Hepatocyte (in vitro differentiated cells): ENCODE results near the gene PKLR.

Source experiments
- EZH2 ChIP-seq: fragments of 200-600 bp; sonication (generic); IDR thresholded peaks from 2 replicates; pipeline ENCODE4 v1.6.1; 2016; ENCODE audit warnings: antibody characterized with exemption, mild to moderate bottlenecking, borderline replicate concordance
- TF ChIP-seq, protein P1 (sequence below): fragments of 200-600 bp; sonication (generic); IDR thresholded peaks from 2 replicates; pipeline ENCODE4 v1.5.1; 2016; ENCODE audit warnings: antibody characterized with exemption, mild to moderate bottlenecking; ENCODE audit not compliant: poor library complexity

DNA sequence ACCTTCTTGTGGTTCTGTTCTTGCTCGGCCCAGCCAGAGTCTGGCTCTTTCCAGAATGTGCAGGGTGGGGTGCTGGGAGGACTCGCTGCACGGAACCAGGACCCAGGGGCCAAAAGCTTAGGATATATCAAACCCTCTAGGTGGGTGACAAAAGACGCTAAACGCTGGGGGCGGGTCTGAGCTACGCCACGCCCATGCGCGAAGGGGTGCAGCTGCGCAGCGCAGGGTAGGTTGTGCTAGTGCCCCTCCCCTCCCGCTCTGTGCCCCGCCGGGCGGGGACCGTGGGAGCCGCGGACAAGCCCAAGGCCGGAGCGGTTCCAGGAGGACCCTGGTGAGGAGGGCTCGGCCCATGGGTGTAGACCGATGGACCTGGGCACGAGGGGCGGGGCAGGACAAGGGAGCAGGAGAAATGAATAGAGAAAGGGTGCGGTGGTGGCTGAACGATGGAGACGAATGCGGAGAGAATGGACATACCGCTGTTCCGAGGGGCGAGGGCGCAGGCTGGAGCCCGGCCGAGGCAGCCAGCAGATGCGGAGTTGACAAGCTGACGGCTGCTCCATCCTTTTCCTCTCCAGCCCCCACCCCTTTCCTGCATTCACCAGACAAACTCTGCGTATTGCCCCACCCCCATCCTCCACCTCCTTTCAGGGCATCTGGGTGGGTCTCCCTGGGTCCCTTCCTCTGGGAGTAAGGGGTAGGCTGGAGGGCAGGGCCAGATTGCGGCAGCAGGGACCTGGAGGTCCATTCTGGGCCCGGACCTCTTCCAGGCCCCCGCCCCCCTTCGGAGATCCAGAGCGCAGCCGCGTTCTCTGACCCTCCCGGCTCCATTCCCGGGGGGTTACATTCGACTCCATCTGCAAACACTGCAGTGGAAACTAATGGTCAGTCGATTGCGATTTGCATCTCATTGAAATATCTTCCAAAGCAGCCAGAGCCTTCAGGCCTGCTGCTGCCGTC lies 19.7 kb upstream of the PKLR start, which contains the start of gene RUSC1:
- TF ChIP-seq, protein P1, sequence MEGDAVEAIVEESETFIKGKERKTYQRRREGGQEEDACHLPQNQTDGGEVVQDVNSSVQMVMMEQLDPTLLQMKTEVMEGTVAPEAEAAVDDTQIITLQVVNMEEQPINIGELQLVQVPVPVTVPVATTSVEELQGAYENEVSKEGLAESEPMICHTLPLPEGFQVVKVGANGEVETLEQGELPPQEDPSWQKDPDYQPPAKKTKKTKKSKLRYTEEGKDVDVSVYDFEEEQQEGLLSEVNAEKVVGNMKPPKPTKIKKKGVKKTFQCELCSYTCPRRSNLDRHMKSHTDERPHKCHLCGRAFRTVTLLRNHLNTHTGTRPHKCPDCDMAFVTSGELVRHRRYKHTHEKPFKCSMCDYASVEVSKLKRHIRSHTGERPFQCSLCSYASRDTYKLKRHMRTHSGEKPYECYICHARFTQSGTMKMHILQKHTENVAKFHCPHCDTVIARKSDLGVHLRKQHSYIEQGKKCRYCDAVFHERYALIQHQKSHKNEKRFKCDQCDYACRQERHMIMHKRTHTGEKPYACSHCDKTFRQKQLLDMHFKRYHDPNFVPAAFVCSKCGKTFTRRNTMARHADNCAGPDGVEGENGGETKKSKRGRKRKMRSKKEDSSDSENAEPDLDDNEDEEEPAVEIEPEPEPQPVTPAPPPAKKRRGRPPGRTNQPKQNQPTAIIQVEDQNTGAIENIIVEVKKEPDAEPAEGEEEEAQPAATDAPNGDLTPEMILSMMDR, result no peak
- no peak for TF ChIP-seq EZH2
